Esophagus muscularis mucosa (tissue), 4 donors: ENCODE results near the gene ZNF101. TPM values are rescaled to one million over a fixed set of nuclear protein-coding genes. Genes with fewer than 3 reads are reported as not detected.

Experiments used
- DNase-seq: peaks from one replicate; pipeline ENCODE4 v3.0.0-alpha.2; 2017; ENCODE audit errors: extremely low spot score
- H3K27ac ChIP-seq, 4 donors: fragments of 200-600 bp; sonication (generic); replicated peaks in 1 of 4; 1 replicate in 3 of 4; 2 replicates in 1 of 4; pipeline ENCODE4 v1.5.1; 2016 to 2019; ENCODE audit warnings: mild to moderate bottlenecking in 1 of 4
- H3K27me3 ChIP-seq, 4 donors: fragments of 200-600 bp; sonication (generic); one replicate each; pipeline versions ENCODE4 v1.5.1 to v1.6.0; 2016 to 2019
- H3K36me3 ChIP-seq, 4 donors: fragments of 200-600 bp; sonication (generic); one replicate each; pipeline ENCODE4 v1.5.1; 2016 to 2019
- H3K4me1 ChIP-seq, 4 donors: fragments of 200-600 bp; sonication (generic); one replicate each; pipeline ENCODE4 v1.5.1; 2016 to 2019
- H3K4me3 ChIP-seq, 4 donors: fragments of 200-600 bp; sonication (generic); 1 replicate in 2 of 4; 2 replicates in 2 of 4; pipeline ENCODE4 v1.5.1; 2016 to 2019; ENCODE audit warnings: mild to moderate bottlenecking in 4 of 4, moderate library complexity in 1 of 4
- H3K9me3 ChIP-seq, 4 donors: fragments of 200-600 bp; sonication (generic); 1 replicate in 3 of 4; 2 replicates in 1 of 4; pipeline ENCODE4 v1.5.1; 2016 to 2019
- EP300 ChIP-seq: sonication (generic); formaldehyde crosslinking; IDR thresholded peaks from one replicate; pipeline ENCODE4 v1.6.1; 2017; ENCODE audit warnings: antibody characterized with exemption
- POLR2A ChIP-seq: fragments of 450-650 bp; IDR thresholded peaks from one replicate; pipeline ENCODE4 v1.6.1; 2017; ENCODE audit warnings: antibody characterized with exemption, moderate library complexity, mild to moderate bottlenecking, low read depth
- POLR2AphosphoS5 ChIP-seq, 2 donors: sonication (generic); formaldehyde crosslinking; IDR thresholded peaks; one replicate each; pipeline ENCODE4 v1.6.1; 2017; ENCODE audit warnings: antibody characterized with exemption in 2 of 2
- WGBS: methylation state at CpG from one replicate; pipeline ENCODE4 v1.1.5; 2018; 5-methylcytosine and 5-hydroxymethylcytosine counted together
- intact Hi-C: fragments of 100-400 bp; cut with DNase I; formaldehyde crosslinking; loops from one replicate; pipeline ENCODE4 v1.15.1; 2023
- total RNA-seq, 4 donors: library from RNA; depleted of rRNA; stranded (reverse); fragments of >200 nt; gene quantifications; one replicate each; pipeline versions ENCODE4 v1.1.0 to v1.2.1, GENCODE V29; 2016
- TF ChIP-seq, protein P1 (sequence below), 3 experiments: fragments of 200-600 bp in 2 of 3; fragments of 450-650 bp in 1 of 3; sonication (generic) in 2 of 3; IDR thresholded peaks; one replicate each; pipeline ENCODE4 v1.5.1; 2017 to 2019; ENCODE audit warnings: antibody characterized with exemption in 3 of 3, mild to moderate bottlenecking in 2 of 3, moderate library complexity in 1 of 3

The ZNF101 gene
- total RNA-seq, 4 donors from 2014 or later: 4.5 to 7.1 (median 5.7) TPM

DNA sequence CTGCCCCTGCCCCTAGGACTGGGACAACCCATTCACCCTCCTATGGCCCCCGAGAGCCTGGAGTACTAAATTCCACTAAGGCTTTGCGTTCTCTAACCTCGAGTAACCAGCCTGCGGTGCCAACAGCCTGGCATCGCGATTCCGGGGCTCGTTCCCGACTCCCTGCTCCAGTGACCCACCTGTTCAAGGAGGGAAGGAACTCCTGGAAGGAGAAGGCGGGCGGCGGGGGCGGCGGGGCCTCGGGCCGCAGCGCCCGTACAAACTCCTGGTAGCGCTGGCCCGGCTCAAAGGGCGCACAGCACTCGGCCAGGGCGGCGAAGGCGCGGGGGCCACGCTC is 31.5 kb upstream of the ZNF101 start:
- Histone ChIP-seq H3K27me3 (no peaks in the 10 kb centered on the region), H3K4me3 (no peak overlapping the region), H3K36me3 (peaks cover 3 to 51% (median 18%) of the 10 kb centered on the region in 4 donors), H3K4me1 (no peaks in the 10 kb centered on the region), H3K9me3 (no peaks in the 10 kb centered on the region), H3K27ac (no peak overlapping the region)
- no peak for DNase-seq
- TF ChIP-seq POLR2A (no peak), EP300 (no peak), POLR2AphosphoS5 (IDR thresholded peaks at IDR 0.05) (no peak)
- TF ChIP-seq, protein P1, sequence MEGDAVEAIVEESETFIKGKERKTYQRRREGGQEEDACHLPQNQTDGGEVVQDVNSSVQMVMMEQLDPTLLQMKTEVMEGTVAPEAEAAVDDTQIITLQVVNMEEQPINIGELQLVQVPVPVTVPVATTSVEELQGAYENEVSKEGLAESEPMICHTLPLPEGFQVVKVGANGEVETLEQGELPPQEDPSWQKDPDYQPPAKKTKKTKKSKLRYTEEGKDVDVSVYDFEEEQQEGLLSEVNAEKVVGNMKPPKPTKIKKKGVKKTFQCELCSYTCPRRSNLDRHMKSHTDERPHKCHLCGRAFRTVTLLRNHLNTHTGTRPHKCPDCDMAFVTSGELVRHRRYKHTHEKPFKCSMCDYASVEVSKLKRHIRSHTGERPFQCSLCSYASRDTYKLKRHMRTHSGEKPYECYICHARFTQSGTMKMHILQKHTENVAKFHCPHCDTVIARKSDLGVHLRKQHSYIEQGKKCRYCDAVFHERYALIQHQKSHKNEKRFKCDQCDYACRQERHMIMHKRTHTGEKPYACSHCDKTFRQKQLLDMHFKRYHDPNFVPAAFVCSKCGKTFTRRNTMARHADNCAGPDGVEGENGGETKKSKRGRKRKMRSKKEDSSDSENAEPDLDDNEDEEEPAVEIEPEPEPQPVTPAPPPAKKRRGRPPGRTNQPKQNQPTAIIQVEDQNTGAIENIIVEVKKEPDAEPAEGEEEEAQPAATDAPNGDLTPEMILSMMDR (IDR thresholded peaks at IDR 0.05): no peak
- WGBS: 87% methylated on average over 27 of the region's 27 CpGs
- intact Hi-C loops: no loop called here

DNA sequence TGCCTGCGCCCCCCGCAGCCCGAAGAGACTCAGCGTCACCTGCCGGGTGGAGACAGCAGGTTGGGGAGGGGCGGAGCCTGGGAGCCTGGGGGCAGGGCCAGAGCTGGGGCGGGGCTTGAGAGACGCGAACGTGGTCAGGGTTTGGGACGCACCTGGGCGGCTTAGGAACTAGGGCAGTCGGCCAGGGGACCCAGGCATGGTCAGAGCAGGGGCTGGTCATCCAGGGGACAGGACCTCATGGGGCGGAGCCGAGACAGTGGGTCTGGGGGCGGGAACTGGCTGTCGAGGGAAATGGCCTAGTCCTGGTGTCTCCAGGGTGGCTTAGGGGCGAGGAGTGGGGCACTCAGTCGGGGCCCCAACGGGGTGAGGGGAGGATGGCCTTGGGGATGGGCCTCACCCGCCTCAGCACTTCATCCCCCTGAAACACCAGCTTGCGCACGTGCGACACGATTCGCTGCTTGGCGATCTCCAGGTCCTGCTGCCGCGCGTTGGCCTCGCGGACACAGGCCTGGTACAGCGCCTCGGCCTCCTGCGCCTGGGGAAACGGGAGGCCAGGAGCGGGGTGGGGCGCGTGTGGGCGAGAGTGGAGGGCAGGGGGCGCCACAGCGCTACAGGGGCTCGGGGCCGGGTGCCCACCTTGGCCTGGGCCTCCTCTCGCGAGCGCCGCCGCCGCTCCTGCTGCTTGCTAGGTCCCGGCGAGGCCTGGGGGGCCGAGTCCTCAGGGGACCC is 31.0 kb upstream of the ZNF101 start:
- intact Hi-C loops: no loop called here
- no peak for DNase-seq
- WGBS: 78% methylated on average over 37 of the region's 53 CpGs
- TF ChIP-seq POLR2A (no peak), POLR2AphosphoS5 (IDR thresholded peaks at IDR 0.05) (no peak), EP300 (no peak)
- TF ChIP-seq, protein P1 (IDR thresholded peaks at IDR 0.05): no peak
- Histone ChIP-seq H3K27ac (no peak overlapping the region), H3K4me3 (no peak overlapping the region), H3K27me3 (no peaks in the 10 kb centered on the region), H3K9me3 (no peaks in the 10 kb centered on the region), H3K4me1 (peaks cover 2 to 4% (median 3%) of the 10 kb centered on the region in 4 donors), H3K36me3 (peaks cover 3 to 51% (median 18%) of the 10 kb centered on the region in 4 donors)

DNA sequence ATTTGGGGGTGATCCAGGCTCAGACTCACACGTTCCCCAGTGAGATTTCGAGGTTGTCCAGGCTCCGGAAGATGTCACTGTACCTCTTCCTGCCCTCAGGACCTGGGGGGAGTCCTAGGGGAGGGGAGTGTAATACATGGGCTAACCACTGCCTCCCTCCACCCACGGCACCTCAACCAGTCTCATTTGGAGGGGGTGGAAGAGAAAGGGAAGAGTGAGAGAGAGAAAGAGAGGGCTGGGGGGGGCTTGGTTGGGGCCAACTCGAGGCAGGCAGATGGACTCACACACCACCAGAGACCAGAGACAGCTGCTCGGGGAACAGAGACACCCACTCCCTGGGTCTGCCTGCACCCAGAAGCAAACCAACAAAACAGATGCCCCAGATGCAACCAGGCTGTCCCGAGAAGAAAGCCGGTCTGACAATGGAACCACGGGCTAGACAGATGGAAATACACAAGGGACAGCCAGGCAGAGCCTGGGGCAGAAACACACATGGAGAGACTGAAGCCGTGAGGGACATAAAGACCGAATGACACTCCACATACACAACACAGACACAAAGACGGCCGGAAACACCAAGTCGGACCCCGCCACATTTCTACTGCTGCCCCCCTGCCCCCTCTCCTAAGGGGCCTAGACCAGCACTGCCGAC is 26.0 kb upstream of the ZNF101 start:
- Histone ChIP-seq H3K9me3 (no peaks in the 10 kb centered on the region), H3K27ac (peak overlapping the region in 2 of 4 donors; percentile 42 to 49), H3K27me3 (no peaks in the 10 kb centered on the region), H3K4me3 (peak overlapping the region; percentile 64 to 93 (median 75)), H3K36me3 (peaks cover 27 to 42% (median 32%) of the 10 kb centered on the region in 4 donors), H3K4me1 (peaks cover 15 to 20% (median 17%) of the 10 kb centered on the region in 4 donors)
- TF ChIP-seq EP300 (no peak), POLR2A (no peak), POLR2AphosphoS5 (IDR thresholded peaks at IDR 0.05) (no peak)
- TF ChIP-seq, protein P1 (IDR thresholded peaks at IDR 0.05): no peak
- DNase-seq: no peak
- intact Hi-C loops: loop anchor here (2.0 kb wide), 1 partner anchor 110 kb away; no protein-coding TSS in a partner anchor
- 37% methylated on average over 13 of the region's 16 CpGs for WGBS

DNA sequence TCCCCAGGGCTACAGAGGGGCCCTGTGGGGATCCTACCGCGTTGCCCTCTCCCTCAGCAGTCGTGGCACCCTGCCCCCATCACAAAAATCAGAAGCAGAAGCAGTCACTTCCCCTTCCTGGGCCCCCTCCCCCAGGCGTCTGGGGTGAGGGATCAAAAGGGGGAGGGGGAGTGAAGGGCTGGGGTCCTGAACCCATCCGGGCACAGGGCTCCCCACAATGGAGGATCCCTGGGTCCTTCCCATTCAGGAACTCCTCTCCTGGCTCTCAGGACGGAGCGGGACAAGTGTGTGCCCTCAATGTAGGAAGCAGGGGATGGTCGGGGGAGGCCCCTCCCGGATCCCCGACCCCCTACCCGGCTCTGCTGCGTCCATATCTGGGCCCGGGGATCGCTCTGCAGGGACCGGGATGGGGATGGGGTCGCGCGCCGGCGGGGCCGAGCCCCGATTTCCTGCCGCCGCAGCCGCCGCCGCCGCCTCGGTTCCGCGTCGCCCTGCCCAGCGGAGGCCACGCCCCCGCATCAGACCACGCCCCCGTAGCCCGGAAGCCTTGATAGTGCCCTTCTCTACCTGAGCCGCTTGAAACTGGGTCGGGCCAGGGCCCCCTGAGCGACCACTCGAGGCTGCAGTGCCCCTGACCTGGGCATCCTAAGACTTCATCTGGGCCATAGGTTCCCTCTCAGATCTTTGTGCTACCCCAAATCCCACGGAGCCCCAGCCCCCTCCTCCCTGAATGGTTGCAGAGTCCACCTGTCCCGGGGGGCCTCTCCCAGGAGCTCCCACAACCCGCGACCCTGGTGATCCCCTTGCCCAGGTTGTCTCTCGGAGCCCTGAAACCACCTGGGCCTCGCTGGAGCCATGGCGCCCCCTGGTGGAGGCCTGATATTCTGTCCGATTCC is 25.2 kb upstream of the ZNF101 start, which contains the start of gene GMIP:
GMIP (minus strand) TSS at position 500 of the 896 bp plus-strand sequence; CDS start at position 372, 128 bp downstream.
- peak; percentile 93 for DNase-seq
- peak within 1 kb of the TSS; percentile 42 to 57 (median 48) for H3K27ac ChIP-seq
- H3K4me1 ChIP-seq: peaks cover 15 to 20% (median 17%) of the 10 kb centered on the region in 4 donors

More for the DNA sequence above, 25.2 kb upstream of the ZNF101 start, which contains the start of gene GMIP:
- H3K9me3 ChIP-seq: no peaks in the 10 kb centered on the region
- TF ChIP-seq EP300 (no peak), POLR2A (no peak), POLR2AphosphoS5 (IDR thresholded peaks at IDR 0.05) (peak in 1 of 2 donors; percentile 24)
- TF ChIP-seq, protein P1 (IDR thresholded peaks at IDR 0.05): peak; percentile 70 to 86 (median 76)
- 2% methylated on average over 9 of the region's 50 CpGs for WGBS
- H3K36me3 ChIP-seq: peaks cover 34 to 42% (median 39%) of the 10 kb centered on the region in 4 donors
- H3K27me3 ChIP-seq: no peaks in the 10 kb centered on the region
- intact Hi-C loops: loop anchor here (2.0 kb wide), 1 partner anchor 111 kb away; no protein-coding TSS in a partner anchor
- H3K4me3 ChIP-seq: peak within 1 kb of the TSS; percentile 64 to 93 (median 75)
